ENCODE measurements around the gene NFATC2.

DNA sequence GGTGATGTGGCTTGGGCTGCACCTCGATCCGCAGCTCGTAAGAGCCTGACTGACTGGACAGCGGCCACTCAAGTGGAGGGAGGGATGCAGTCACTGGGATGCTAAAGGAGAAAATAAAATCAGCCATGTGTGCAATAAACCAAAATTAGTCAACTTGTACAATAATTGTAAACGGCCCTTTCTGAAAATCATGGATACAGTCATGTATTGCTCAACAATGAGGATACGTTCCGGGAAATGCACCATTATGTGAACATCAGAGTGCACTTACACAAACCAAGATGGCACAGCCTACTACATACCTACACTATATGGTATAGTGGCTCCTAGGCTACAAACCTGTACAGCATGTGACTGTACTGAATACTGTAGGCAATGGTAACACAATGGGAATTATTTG is 25.7 kb downstream of the NFATC2 start:
- TF ChIP-seq, protein P1, sequence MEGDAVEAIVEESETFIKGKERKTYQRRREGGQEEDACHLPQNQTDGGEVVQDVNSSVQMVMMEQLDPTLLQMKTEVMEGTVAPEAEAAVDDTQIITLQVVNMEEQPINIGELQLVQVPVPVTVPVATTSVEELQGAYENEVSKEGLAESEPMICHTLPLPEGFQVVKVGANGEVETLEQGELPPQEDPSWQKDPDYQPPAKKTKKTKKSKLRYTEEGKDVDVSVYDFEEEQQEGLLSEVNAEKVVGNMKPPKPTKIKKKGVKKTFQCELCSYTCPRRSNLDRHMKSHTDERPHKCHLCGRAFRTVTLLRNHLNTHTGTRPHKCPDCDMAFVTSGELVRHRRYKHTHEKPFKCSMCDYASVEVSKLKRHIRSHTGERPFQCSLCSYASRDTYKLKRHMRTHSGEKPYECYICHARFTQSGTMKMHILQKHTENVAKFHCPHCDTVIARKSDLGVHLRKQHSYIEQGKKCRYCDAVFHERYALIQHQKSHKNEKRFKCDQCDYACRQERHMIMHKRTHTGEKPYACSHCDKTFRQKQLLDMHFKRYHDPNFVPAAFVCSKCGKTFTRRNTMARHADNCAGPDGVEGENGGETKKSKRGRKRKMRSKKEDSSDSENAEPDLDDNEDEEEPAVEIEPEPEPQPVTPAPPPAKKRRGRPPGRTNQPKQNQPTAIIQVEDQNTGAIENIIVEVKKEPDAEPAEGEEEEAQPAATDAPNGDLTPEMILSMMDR (conservative IDR thresholded peaks at IDR 0.05) = no peak
- TF ChIP-seq EZH2 (IDR thresholded peaks at IDR 0.05; ENCODE audit: low read depth) = no peak

Data from PC-9 (cell line).